HepG2 (cell line): ENCODE measurements around the gene ANKRD40. TPM values are rescaled to one million over a fixed set of nuclear protein-coding genes. Genes with fewer than 3 reads are reported as not detected.

Experiments used
- ARNTL ChIP-seq: sonication (generic); formaldehyde crosslinking; IDR thresholded peaks from 2 replicates; pipeline ENCODE4 v1.4.0; 2020; ENCODE audit warnings: mild to moderate bottlenecking, missing genetic modification reagents
- HOXA7 ChIP-seq: sonication (generic); formaldehyde crosslinking; IDR thresholded peaks from 2 replicates; pipeline ENCODE4 v1.8.1; 2022; ENCODE audit warnings: mild to moderate bottlenecking, missing genetic modification reagents, moderate library complexity
- IRF2 ChIP-seq: IDR thresholded peaks from 2 replicates; pipeline ENCODE4 v1.6.1; 2018; ENCODE audit warnings: missing genetic modification reagents, missing compliant biosample characterization
- KDM4B ChIP-seq: sonication (generic); formaldehyde crosslinking; IDR thresholded peaks from 2 replicates; pipeline ENCODE4 v1.4.0; 2020; ENCODE audit warnings: missing genetic modification reagents
- NR2F6 ChIP-seq, 2 experiments: IDR thresholded peaks; 2 replicates each; pipeline ENCODE4 v1.6.1; 2016; ENCODE audit warnings: antibody characterized with exemption in 1 of 2, mild to moderate bottlenecking in 1 of 2
- PBX3 ChIP-seq: sonication (generic); formaldehyde crosslinking; IDR thresholded peaks from 2 replicates; pipeline ENCODE4 v1.8.1; 2023; ENCODE audit warnings: missing genetic modification reagents, inconsistent platforms, borderline replicate concordance
- SMARCC2 ChIP-seq: fragments of 450-650 bp; IDR thresholded peaks from 2 replicates; pipeline ENCODE4 v1.6.1; 2017; ENCODE audit warnings: antibody characterized with exemption, mild to moderate bottlenecking
- ZNF10 ChIP-seq: sonication (generic); formaldehyde crosslinking; IDR thresholded peaks from 2 replicates; pipeline ENCODE4 v1.4.0; 2020; ENCODE audit warnings: mild to moderate bottlenecking, low read depth, missing genetic modification reagents, borderline replicate concordance
- ZNF142 ChIP-seq: sonication (generic); formaldehyde crosslinking; IDR thresholded peaks from 2 replicates; pipeline ENCODE4 v1.4.0; 2020; ENCODE audit warnings: missing genetic modification reagents
- ZNF282 ChIP-seq: fragments of 450-650 bp; IDR thresholded peaks from 2 replicates; pipeline ENCODE4 v1.6.1; 2018; ENCODE audit not compliant: partially characterized antibody
- ZNF354B ChIP-seq: sonication (generic); formaldehyde crosslinking; IDR thresholded peaks from 2 replicates; pipeline ENCODE4 v1.8.0; 2022; ENCODE audit warnings: mild to moderate bottlenecking, missing genetic modification reagents
- ZNF446 ChIP-seq: sonication (generic); formaldehyde crosslinking; IDR thresholded peaks from 2 replicates; pipeline ENCODE4 v1.5.0; 2020; ENCODE audit warnings: mild to moderate bottlenecking, missing genetic modification reagents
- ZNF556 ChIP-seq: sonication (generic); formaldehyde crosslinking; IDR thresholded peaks from 2 replicates; pipeline ENCODE4 v1.4.0; 2020; ENCODE audit warnings: mild to moderate bottlenecking, missing genetic modification reagents, borderline replicate concordance
- ZNF570 ChIP-seq: sonication (generic); formaldehyde crosslinking; IDR thresholded peaks from 2 replicates; pipeline ENCODE4 v1.4.0; 2020; ENCODE audit warnings: mild to moderate bottlenecking, missing genetic modification reagents, borderline replicate concordance
- ZNF589 ChIP-seq: sonication (generic); formaldehyde crosslinking; conservative IDR thresholded peaks from 2 replicates; pipeline ENCODE4 v1.8.0; 2022; ENCODE audit warnings: mild to moderate bottlenecking, moderate library complexity, missing genetic modification reagents
- ZNF678 ChIP-seq: sonication (generic); formaldehyde crosslinking; IDR thresholded peaks from 2 replicates; pipeline ENCODE4 v1.4.0; 2020; ENCODE audit warnings: mild to moderate bottlenecking, missing genetic modification reagents
- ZNF75D ChIP-seq: sonication (generic); formaldehyde crosslinking; IDR thresholded peaks from 2 replicates; pipeline ENCODE4 v1.8.1; 2023; ENCODE audit warnings: missing genetic modification reagents, mild to moderate bottlenecking, borderline replicate concordance
- ZNF782 ChIP-seq: sonication (generic); formaldehyde crosslinking; IDR thresholded peaks from 2 replicates; pipeline ENCODE4 v1.4.0; 2020; ENCODE audit warnings: missing genetic modification reagents, mild to moderate bottlenecking, borderline replicate concordance
- polyA plus RNA-seq, 8 experiments: library from polyadenylated mRNA; depleted of rRNA in 3 of 8; stranded (reverse) in 7 of 8; unstranded in 1 of 8; fragments of >200 nt; fragmentation: Illumina TruSeq in 4 of 8; extraction: Trizol in 4 of 8; gene quantifications; 2 replicates each; pipeline versions ENCODE4 v1.2.1 to v1.2.3, GENCODE V29; 2011 to 2016; ENCODE audit warnings: low read depth in 4 of 8, missing spikeins in 1 of 8, mixed read lengths in 1 of 8; ENCODE audit not compliant: insufficient read depth in 1 of 8
- total RNA-seq, 5 experiments: library from RNA; depleted of rRNA; stranded (reverse); fragments of >200 nt; fragmentation: Illumina TruSeq; extraction: Trizol; gene quantifications; 2 replicates each; pipeline ENCODE4 v1.2.3, GENCODE V29; 2016; ENCODE audit warnings: low read depth in 1 of 5
- TF ChIP-seq, protein P1 (sequence below): sonication (generic); formaldehyde crosslinking; IDR thresholded peaks from 2 replicates; pipeline ENCODE4 v1.4.0; 2020; ENCODE audit warnings: mild to moderate bottlenecking, missing genetic modification reagents
- TF ChIP-seq, protein P2 (sequence below): sonication (generic); formaldehyde crosslinking; IDR thresholded peaks from 2 replicates; pipeline ENCODE4 v1.4.0; 2020; ENCODE audit warnings: mild to moderate bottlenecking, missing genetic modification reagents

Gene ANKRD40
- total and polyA plus RNA-seq, 2 of the 13 experiments (the other 11 are each of a cell fraction or from before 2014, with no cell fraction given): 35.0 to 46.4 TPM

GRCh38 chr17:50661795-50662391 lies 45.8 kb downstream of the ANKRD40 start (continued):
- no peak for TF ChIP-seq ZNF354B (CRISPR knock-in tag)
- TF ChIP-seq PBX3 (CRISPR knock-in tag): no peak
- peak; percentile 66; the same call in 1 of the 2 replicates for TF ChIP-seq NR2F6 (IDR thresholded peaks at IDR 0.05)
- peak; percentile 82 for TF ChIP-seq NR2F6 (CRISPR knock-in tag; IDR thresholded peaks at IDR 0.05)
- TF ChIP-seq IRF2 (CRISPR knock-in tag): 0 out of 2 replicates have a peak, but pooled peaks have one; percentile 40
- TF ChIP-seq ZNF10 (CRISPR knock-in tag): no peak
- no peak for TF ChIP-seq ZNF282
- TF ChIP-seq ZNF589 (CRISPR knock-in tag): no peak
- TF ChIP-seq ZNF782: no peak
- no peak for TF ChIP-seq KDM4B (CRISPR knock-in tag)
- no peak for TF ChIP-seq ZNF678 (CRISPR knock-in tag)
- TF ChIP-seq, protein P1, sequence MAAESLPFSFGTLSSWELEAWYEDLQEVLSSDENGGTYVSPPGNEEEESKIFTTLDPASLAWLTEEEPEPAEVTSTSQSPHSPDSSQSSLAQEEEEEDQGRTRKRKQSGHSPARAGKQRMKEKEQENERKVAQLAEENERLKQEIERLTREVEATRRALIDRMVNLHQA: 0 out of 2 replicates have a peak, but pooled peaks have one; percentile 56
- no peak for TF ChIP-seq ZNF446
- no peak for TF ChIP-seq SMARCC2
- TF ChIP-seq ZNF142 (CRISPR knock-in tag): no peak
- TF ChIP-seq ARNTL (CRISPR knock-in tag): no peak
- no peak for TF ChIP-seq ZNF570 (CRISPR knock-in tag)
- TF ChIP-seq ZNF556 (CRISPR knock-in tag): no peak
- TF ChIP-seq HOXA7 (CRISPR knock-in tag): no peak
- no peak for TF ChIP-seq ZNF75D (CRISPR knock-in tag)
- TF ChIP-seq, protein P2, sequence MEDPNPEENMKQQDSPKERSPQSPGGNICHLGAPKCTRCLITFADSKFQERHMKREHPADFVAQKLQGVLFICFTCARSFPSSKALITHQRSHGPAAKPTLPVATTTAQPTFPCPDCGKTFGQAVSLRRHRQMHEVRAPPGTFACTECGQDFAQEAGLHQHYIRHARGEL: no peak
